ENCODE measurements around the gene KCNQ1OT1.

DNA sequence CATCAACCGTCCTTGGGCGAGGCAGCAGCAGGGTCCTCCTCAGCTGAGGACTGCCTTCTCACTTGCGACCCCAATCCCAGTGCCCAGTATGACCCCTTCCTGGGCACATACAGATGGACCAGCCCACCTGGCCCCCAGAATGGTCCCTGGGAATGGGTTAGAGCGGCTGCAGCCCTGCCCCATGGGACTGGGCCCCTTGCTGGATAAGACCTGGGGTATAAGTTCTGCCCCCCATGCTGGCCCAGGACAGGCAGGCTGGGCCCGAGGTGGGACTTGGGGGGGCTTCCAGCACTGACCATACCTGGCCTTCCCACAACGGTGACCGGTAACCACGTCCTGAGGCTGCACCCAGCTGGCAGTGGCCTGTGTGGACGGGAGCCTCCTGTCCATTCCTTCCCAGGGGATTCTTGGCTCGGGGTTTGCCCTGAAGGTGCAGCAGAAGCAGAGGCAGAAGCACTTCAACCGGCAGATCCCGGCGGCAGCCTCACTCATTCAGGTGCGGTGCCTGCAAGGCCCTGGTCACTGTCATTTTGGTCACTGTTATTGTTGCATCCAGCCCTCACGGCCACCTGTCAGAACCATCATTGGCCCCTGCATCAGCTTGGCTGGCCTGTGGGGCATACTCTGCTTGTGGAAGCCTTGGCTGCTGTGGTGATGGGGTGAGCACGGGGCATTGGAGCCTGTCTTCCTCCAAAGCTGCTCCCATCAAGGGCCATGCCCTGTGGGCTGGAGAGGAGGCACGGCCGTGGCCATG lies 114.8 kb downstream of the KCNQ1OT1 start:
- TF ChIP-seq JUND (IDR thresholded peaks at IDR 0.05), result no peak
- TF ChIP-seq, protein P1, sequence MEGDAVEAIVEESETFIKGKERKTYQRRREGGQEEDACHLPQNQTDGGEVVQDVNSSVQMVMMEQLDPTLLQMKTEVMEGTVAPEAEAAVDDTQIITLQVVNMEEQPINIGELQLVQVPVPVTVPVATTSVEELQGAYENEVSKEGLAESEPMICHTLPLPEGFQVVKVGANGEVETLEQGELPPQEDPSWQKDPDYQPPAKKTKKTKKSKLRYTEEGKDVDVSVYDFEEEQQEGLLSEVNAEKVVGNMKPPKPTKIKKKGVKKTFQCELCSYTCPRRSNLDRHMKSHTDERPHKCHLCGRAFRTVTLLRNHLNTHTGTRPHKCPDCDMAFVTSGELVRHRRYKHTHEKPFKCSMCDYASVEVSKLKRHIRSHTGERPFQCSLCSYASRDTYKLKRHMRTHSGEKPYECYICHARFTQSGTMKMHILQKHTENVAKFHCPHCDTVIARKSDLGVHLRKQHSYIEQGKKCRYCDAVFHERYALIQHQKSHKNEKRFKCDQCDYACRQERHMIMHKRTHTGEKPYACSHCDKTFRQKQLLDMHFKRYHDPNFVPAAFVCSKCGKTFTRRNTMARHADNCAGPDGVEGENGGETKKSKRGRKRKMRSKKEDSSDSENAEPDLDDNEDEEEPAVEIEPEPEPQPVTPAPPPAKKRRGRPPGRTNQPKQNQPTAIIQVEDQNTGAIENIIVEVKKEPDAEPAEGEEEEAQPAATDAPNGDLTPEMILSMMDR (IDR thresholded peaks at IDR 0.05; ENCODE audit: low read depth, low read length, missing input control), result no peak
- TF ChIP-seq, protein P2, sequence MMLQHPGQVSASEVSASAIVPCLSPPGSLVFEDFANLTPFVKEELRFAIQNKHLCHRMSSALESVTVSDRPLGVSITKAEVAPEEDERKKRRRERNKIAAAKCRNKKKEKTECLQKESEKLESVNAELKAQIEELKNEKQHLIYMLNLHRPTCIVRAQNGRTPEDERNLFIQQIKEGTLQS (IDR thresholded peaks at IDR 0.05), result no peak
- TF ChIP-seq YY1 (IDR thresholded peaks at IDR 0.05), result no peak
- TF ChIP-seq, protein P3, sequence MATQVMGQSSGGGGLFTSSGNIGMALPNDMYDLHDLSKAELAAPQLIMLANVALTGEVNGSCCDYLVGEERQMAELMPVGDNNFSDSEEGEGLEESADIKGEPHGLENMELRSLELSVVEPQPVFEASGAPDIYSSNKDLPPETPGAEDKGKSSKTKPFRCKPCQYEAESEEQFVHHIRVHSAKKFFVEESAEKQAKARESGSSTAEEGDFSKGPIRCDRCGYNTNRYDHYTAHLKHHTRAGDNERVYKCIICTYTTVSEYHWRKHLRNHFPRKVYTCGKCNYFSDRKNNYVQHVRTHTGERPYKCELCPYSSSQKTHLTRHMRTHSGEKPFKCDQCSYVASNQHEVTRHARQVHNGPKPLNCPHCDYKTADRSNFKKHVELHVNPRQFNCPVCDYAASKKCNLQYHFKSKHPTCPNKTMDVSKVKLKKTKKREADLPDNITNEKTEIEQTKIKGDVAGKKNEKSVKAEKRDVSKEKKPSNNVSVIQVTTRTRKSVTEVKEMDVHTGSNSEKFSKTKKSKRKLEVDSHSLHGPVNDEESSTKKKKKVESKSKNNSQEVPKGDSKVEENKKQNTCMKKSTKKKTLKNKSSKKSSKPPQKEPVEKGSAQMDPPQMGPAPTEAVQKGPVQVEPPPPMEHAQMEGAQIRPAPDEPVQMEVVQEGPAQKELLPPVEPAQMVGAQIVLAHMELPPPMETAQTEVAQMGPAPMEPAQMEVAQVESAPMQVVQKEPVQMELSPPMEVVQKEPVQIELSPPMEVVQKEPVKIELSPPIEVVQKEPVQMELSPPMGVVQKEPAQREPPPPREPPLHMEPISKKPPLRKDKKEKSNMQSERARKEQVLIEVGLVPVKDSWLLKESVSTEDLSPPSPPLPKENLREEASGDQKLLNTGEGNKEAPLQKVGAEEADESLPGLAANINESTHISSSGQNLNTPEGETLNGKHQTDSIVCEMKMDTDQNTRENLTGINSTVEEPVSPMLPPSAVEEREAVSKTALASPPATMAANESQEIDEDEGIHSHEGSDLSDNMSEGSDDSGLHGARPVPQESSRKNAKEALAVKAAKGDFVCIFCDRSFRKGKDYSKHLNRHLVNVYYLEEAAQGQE (IDR thresholded peaks at IDR 0.05), result no peak
- no peak for TF ChIP-seq TAF1 (conservative IDR thresholded peaks at IDR 0.05)
